HAP-1 (cell line): ENCODE results near the gene CYGB.
"Not testable (repeated sequence)": the region's sequence is repeated elsewhere in the genome, so short reads cannot be mapped to it uniquely, and the experiment has no call there.

Experiments
- DNase-seq, 2 experiments: peaks; one replicate each; pipeline ENCODE4 v3.0.0-alpha.2; 2016 to 2020; ENCODE audit warnings: low spot score in 2 of 2
- H3K27me3 ChIP-seq: fragments of 250-450 bp; sonication (Bioruptor Pico); 2 replicates; pipeline ENCODE4 v1.5.1; 2020; ENCODE audit warnings: low read depth, mild to moderate bottlenecking, moderate library complexity
- H3K36me3 ChIP-seq: fragments of 250-450 bp; sonication (Bioruptor Pico); replicated peaks from 2 replicates; pipeline ENCODE4 v1.5.1; 2020; ENCODE audit warnings: mild to moderate bottlenecking
- H3K4me1 ChIP-seq: fragments of 250-450 bp; sonication (Bioruptor Pico); 2 replicates; pipeline ENCODE4 v1.5.1; 2020; ENCODE audit warnings: mild to moderate bottlenecking
- H3K4me3 ChIP-seq: fragments of 250-450 bp; sonication (Bioruptor Pico); 2 replicates; pipeline ENCODE4 v1.5.1; 2020; ENCODE audit warnings: mild to moderate bottlenecking, moderate library complexity
- H3K9me3 ChIP-seq: fragments of 250-450 bp; sonication (Bioruptor Pico); 2 replicates; pipeline ENCODE4 v1.5.1; 2020; ENCODE audit warnings: mild to moderate bottlenecking, moderate library complexity
- in situ Hi-C: fragments of 300-500 bp; cut with MboI; formaldehyde crosslinking; loops from 3 replicates; pipeline ENCODE4 v1.14.3; 2020; ENCODE audit warnings: low sequenced_read_pairs, inconsistent platforms, mixed read lengths

CYGB gene

DNA sequence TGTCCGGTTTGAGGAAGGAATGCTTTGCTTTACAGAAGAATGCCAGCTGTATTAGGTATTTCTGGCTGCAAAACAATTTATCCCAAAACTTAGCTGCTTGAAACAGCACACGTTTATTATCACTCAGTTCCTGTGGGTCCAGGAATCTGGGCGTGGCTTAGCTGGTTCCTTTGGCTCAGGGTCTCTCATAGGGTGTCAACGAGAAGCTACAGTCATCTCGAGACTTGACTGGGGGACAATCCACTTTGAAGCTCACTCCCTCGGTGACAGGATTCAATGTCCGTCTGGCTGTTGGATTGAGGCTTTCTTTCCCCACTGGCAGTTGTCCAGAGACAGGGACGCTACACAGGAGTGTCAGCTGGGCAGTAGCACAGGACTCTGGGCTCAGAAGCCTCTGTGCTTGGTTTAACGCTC lies 26.7 kb downstream of the CYGB start:
- H3K4me3 ChIP-seq = no peak overlapping the region
- H3K4me1 ChIP-seq = no peaks in the 10 kb centered on the region
- H3K9me3 ChIP-seq = no peaks in the 10 kb centered on the region
- H3K36me3 ChIP-seq = no peaks in the 10 kb centered on the region
- H3K27me3 ChIP-seq = no peaks in the 10 kb centered on the region
- in situ Hi-C loops = no loop called here
- no peak for DNase-seq

DNA sequence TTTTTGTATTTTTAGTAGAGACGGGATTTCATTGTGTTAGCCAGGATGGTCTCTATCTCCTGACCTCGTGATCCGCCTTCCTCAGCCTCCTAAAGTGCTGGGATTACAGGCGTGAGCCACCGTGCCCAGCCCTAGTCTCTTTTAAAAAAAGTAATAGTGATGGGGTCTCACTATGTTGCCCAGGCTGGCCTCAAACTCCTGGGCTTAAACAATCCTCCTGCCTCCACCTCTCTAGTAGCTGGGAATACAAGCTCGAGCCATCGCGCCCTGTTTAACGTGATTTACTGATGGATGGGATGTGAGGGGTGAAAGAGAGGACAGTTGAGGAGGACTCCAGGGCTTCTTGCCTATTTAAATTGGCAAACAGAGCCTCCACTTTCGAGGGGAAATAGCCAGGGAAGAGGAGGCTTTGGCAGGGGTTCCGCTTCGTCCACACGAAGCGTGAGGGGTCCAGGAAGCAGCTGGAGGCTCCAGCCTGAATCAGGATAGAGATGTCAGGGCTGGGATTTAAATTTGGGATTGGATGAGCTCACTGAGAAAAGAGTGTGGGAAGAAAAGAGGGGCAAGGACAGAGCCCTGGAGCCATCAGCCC lies 28.9 kb downstream of the CYGB start:
- not testable (repeated sequence) for H3K9me3 ChIP-seq, H3K27me3 ChIP-seq, H3K4me1 ChIP-seq, DNase-seq, H3K36me3 ChIP-seq, H3K4me3 ChIP-seq
- in situ Hi-C loops = loop anchor here (5.0 kb wide), 3 partner anchors 41 to 216 kb away; partner anchors contain the start of gene AANAT

DNA sequence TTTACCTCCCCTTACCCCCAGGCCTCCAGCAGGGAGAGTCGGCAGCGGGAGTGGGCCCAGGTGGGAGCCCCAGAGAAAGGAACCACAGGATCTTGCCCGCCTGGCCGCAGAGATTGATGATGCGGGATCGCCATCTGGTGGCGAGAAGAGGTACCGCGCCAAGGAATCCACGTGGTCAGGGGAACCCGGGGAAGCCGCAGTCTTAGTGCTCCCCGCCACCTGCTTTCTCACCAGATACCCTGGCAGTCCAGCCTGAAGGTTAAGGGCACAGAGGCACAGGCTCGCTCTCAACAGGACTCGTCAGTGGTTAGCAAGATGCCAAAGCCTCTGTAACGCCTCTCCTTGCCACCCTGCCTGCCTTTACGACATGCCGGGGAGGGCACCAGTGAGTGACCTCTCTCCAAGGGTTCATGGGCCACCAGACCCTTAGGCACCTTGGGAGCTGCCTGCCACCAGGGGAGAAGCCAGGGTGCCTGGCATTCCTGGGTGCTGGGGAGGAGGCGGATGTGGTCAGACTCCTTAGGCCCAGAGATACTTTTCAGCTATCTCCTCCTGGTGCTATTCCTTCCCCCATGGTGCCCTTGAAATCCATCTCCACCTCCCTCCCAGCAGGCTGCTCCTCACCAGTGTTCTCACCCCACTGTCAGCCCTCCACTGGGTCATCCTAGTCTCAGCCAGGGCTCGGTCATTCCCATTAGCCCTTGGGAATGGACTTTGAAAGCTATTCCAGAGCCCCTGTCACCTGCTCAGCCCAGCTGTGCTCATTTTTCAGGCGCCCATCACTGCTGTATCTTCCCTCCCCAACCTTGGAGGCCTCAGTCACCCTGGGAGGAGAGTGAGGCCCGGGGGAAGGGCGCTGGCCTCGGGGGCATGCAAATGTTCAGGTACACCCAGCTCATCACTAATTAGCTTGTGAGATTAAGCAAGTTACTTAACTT lies 30.8 kb downstream of the CYGB start:
- Histone ChIP-seq H3K9me3 (no peaks in the 10 kb centered on the region), H3K36me3 (no peaks in the 10 kb centered on the region), H3K4me1 (peaks cover 1% of the 10 kb centered on the region), H3K27me3 (no peaks in the 10 kb centered on the region), H3K4me3 (no peak overlapping the region)
- DNase-seq = peak; percentile 68 to 90
- in situ Hi-C loops = loop anchor here (5.0 kb wide), 3 partner anchors 39 to 214 kb away; partner anchors contain the start of gene AANAT

DNA sequence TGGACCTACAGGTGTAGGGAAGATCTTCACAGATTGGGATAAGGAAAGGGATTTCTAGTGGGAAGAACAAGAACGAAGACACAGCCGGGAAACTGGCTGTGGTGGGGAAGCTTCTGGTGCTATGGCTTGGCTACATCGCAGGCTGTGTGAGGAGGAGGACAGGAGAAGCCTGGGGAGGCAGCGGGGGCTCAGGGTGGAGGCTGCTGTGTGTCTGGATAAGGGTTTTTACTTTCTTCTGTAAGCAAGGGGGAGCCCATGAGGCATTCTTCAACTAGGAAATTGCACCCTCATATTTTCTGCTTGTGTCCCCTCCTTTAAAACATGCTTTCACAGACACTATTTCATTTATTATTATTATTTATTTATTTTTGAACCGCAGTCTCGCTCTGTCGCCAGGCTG lies 33.4 kb downstream of the CYGB start:
- Histone ChIP-seq H3K9me3 (no peaks in the 10 kb centered on the region), H3K4me3 (no peak overlapping the region), H3K36me3 (no peaks in the 10 kb centered on the region), H3K4me1 (peaks cover 8% of the 10 kb centered on the region), H3K27me3 (no peaks in the 10 kb centered on the region)
- in situ Hi-C loops = no loop called here
- DNase-seq = no peak

DNA sequence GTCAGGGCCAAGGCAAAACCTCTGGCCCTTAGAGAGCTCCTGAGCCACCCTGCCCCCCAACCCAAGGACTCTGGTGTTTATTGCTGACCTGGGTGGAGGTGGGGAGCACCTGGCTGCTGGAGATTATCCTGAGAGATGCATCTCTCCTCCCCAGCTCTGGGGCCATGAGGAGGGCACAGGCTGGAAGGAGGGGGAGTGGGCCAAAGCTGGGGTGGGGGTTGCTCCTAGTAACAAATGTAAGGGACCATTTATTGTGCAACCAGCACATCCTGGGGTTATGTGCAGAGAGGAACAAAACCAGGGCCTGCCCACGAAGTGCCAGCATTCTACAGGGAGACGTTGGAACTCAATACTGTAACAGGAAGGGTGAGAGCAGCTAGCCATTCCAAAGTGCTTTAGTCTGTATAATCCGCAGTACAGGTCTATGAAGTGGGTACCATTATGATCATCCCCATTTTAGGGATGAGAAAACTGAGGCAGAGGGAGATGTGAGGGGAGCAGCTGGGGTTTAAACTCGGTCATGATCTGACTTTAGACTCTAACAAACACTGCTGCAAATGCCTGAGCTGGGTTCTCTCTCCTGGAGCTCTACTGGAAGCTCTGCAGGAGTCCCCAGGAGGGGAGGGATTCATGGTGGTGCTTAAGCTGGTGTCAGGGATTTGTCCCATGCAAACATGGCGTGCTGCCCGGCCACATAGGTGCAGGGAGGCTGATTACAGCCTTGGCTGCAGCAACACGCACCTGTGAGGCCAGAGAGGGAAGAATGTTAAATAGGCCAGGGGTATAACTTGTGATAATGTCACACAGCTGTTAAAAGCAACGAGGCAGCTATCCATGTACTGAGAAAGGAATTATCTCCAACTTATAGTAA lies 34.9 kb downstream of the CYGB start:
- no peaks in the 10 kb centered on the region for H3K9me3 ChIP-seq
- no peak overlapping the region for H3K4me3 ChIP-seq
- H3K27me3 ChIP-seq = no peaks in the 10 kb centered on the region
- peaks cover 8% of the 10 kb centered on the region for H3K4me1 ChIP-seq
- in situ Hi-C loops = no loop called here
- DNase-seq = no peak
- no peaks in the 10 kb centered on the region for H3K36me3 ChIP-seq

DNA sequence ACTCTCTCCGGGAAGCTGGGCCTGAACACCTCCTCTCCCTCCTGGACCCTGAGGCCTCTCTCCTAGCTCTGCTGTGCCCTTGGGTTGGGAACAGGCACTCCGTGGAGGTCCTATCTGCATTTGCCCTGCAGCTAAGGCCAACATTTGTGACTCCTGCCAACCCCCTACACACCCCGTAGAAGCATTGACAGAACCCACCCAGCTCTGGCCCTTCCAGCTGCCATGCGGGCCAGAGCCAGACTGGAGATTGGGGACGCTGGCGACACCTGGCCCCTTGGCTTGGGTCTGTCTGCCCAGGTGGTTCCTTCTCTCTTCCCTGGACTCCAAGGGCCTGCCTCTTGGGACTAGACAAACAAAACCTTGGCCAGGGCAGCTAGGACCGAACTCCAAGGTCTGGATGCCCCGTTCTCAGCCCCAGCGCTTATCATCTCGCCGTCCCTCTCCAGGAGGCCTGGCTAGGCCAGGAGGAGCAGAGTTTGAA lies 35.6 kb downstream of the CYGB start:
- no peaks in the 10 kb centered on the region for H3K27me3 ChIP-seq
- H3K36me3 ChIP-seq = no peaks in the 10 kb centered on the region
- H3K9me3 ChIP-seq = no peaks in the 10 kb centered on the region
- peaks cover 8% of the 10 kb centered on the region for H3K4me1 ChIP-seq
- DNase-seq = no peak
- in situ Hi-C loops = no loop called here
- H3K4me3 ChIP-seq = peak overlapping the region; percentile 67

DNA sequence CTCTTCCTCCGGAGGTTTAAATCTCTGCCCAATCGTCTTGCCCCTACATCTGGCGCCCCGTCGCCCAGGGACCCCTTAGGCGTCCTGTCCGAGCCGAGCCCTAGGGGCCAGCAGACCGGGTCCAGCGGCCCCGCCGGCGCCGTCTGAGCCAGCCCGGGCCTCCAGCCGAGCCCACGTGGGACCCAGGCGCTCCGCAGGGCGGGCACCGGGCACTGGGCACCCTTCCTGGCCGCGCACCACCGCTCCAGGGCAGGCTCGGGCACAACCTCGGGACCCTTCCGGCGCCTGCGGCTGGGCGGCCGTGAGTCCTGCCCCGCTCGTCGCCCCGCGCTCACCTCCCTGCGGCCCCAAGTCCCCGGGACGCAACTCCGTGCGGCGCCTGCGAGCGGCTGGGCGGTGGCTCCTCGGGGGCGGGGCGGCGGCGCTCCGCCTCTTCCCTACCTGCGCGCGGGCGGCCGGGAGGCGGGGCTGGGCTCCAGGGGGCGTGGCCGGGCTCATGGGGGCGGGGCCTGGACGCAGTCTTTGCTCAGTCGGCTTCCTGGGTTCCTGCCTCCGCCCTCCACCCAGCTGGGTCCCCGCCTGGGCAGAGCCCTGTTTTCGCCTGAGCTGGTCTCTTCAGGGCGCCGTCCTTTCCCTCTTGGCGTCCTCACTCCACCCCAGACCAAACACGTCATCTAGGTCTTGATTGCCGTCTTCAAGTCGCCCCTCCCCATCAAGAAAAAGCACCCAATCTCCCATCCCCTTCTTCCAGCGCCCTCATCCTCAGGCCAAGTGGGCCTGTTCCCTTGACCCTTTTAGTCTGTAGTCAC lies 36.3 kb downstream of the CYGB start, which contains the start of gene RHBDF2:
Gene RHBDF2 (minus strand): TSS at position 406 of the 809 bp plus-strand sequence. CDS start 19,899 bp downstream, outside the sequence.
- Histone ChIP-seq H3K4me1 (peaks cover 8% of the 10 kb centered on the region), H3K27me3 (no peaks in the 10 kb centered on the region), H3K36me3 (no peaks in the 10 kb centered on the region), H3K4me3 (peak within 1 kb of the TSS; percentile 67), H3K9me3 (no peaks in the 10 kb centered on the region)
- in situ Hi-C loops = no loop called here
- DNase-seq = peak; percentile 81 to 95

DNA sequence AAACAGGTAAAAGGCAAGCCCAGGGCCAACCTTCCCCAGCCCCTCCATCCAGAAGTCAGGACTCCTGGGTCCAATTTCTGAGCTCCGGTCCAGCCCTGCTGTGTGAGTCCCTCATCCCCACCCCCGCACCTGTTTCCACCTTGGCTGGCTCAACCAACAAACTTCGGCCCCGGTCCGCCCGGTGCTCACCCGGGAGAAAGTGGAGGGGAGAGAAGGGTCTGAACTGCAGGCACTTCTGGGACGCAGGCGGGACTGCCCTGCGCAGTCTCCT lies 36.8 kb downstream of the CYGB start:
- Histone ChIP-seq H3K27me3 (no peaks in the 10 kb centered on the region), H3K4me3 (peak overlapping the region; percentile 67), H3K9me3 (no peaks in the 10 kb centered on the region), H3K4me1 (peaks cover 8% of the 10 kb centered on the region), H3K36me3 (no peaks in the 10 kb centered on the region)
- in situ Hi-C loops = no loop called here
- DNase-seq = peak in 1 of 2 experiments; percentile 38

DNA sequence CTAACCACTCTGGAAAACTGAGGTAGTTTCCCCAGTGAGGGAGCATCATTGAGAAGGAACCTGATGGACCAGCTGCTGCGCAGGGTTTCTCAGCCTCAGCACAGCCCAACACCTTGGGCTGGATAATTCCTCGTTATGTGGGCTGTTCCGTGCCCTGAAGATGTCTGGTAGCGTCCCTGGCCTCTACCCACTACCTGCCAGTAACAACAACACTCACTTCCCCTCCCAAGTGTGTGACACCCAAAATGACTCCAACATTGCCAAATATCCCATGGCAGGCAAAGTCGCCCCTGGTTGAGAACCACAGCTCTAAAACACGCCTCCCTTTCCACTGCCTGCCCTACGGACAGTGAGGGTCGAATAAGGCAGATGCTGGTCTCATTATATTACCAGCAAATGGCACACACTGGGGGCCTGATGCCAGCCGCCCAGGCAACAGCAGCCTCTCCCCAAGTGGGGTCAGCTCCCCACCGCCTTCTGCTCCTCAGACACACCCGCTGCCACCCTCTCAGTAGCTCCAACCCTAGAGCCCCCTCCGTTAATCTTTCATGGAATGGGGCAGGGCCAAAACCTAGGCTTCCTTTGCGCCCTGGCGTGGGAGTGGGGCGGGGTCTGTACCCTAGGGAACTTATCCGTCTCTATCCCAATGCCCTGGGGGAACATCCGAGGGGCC lies 37.3 kb downstream of the CYGB start:
- DNase-seq = peak; percentile 23 to 75
- H3K36me3 ChIP-seq = no peaks in the 10 kb centered on the region
- no peaks in the 10 kb centered on the region for H3K27me3 ChIP-seq
- H3K4me1 ChIP-seq = peaks cover 8% of the 10 kb centered on the region
- in situ Hi-C loops = no loop called here
- no peaks in the 10 kb centered on the region for H3K9me3 ChIP-seq
- peak overlapping the region; percentile 67 for H3K4me3 ChIP-seq

DNA sequence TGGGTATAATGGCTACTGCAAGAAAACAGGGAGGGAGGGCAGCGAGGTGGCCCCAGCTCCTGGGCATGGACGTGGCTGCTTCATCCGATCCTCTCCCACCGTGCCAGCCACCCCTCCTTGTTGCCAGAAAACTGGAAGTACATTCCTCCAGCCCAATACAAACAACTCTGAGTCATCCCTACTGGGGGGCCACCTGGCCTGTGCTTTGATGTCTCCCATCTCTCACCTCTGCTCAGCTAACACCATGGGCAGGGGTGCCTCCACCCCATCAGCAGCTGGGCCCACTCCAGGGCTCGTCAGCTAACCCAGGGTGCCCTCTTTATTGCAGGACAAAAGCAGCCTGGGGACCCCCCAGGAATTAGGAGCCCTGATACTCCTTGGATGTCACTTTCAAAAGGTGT lies 38.2 kb downstream of the CYGB start:
- no peaks in the 10 kb centered on the region for H3K36me3 ChIP-seq
- H3K27me3 ChIP-seq = no peaks in the 10 kb centered on the region
- H3K9me3 ChIP-seq = no peaks in the 10 kb centered on the region
- DNase-seq = no peak
- in situ Hi-C loops = no loop called here
- peaks cover 8% of the 10 kb centered on the region for H3K4me1 ChIP-seq
- no peak overlapping the region for H3K4me3 ChIP-seq

DNA sequence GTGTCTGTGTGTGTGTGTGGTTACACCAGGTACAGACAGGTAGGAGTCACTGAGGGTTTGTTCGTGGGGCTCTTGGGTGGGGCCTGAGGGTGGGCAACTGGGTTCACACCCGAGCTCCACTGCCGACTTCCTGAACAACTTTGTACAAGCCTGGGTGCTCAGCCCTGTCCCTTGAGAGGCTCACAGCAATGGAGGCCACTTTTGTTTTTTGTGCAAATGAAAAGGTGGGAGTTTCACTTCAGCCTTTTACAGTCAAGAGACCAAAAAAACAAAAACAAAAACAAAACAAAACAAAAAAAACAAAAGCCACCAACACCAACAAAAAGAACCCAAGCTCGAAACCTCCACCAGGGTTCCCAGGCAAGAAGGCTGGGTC lies 38.6 kb downstream of the CYGB start:
- no peak for DNase-seq
- H3K4me1 ChIP-seq = peaks cover 8% of the 10 kb centered on the region
- H3K36me3 ChIP-seq = no peaks in the 10 kb centered on the region
- in situ Hi-C loops = no loop called here
- H3K9me3 ChIP-seq = no peaks in the 10 kb centered on the region
- no peaks in the 10 kb centered on the region for H3K27me3 ChIP-seq
- H3K4me3 ChIP-seq = no peak overlapping the region

DNA sequence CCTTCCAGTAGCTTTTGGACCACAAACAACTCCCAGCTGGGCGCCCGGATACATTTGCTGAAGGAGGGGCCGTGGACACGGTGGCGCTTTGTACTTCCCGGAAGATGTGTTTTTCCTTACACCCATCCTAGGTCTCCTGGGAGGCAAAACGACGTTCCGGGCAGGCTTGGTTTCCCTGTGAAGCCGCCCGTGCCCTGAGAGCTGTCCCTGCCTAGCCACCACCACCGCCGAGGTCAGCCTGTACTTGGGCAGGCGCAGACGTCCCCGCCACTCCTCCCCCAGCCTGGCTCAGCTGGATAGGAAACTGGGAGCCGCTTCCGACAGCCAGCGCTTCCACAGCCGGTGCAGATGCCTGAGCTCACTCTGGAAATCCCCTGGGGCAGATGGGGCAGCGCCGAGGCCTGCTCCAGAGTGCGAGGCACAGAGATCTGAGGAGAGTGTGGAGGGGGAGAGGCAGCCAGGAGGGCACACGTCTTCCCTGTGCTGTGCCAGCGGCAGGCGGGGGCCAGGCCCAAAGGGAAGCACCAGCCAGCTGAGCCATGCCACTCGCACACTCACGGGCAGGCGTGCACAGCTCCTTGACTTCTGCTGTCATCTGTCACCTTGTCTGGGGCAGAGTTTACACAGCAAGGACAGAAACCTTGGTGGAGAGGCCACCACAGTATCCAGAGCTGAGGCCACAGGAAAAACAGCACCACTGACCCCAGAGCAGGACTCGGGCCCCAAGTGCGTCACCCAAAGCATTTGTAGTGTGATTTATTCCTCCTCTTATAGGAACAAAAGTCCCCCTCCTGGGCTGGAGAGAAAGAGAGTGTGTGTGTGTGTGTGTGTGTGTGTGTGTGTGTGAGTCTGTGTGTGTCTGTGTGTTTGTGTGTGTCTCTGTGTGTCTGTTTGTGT lies 39.3 kb downstream of the CYGB start:
- Histone ChIP-seq H3K4me1 (peaks cover 8% of the 10 kb centered on the region), H3K36me3 (no peaks in the 10 kb centered on the region), H3K4me3 (no peak overlapping the region), H3K27me3 (no peaks in the 10 kb centered on the region), H3K9me3 (no peaks in the 10 kb centered on the region)
- in situ Hi-C loops = no loop called here
- DNase-seq = peak in 1 of 2 experiments; percentile 26
